K562 (cell line): Measurements from ENCODE around the gene KCNA10. TPM values are rescaled to one million over a fixed set of nuclear protein-coding genes. Genes with fewer than 3 reads are reported as not detected.

Experiments
- ATAC-seq: fragments of 200-7000 bp; cut with Tn5 transposase; 3 replicates; pipeline ENCODE4 v1.9.1; 2020; ENCODE audit warnings: moderate library complexity
- BruUV-seq: library from RNA; stranded (reverse); fragments of 400-500 nt; replicated peaks from 2 replicates; lab custom pipeline; 2021; lab: Mats Ljungman, UMichigan
- CTCF ChIA-PET: fragments of 300-600 bp; formaldehyde crosslinking; extraction: SDS; loops from one replicate; lab custom pipeline; 2021; ENCODE audit warnings: low intra/inter-chr PET ratio; lab: Yijun Ruan, JAX
- POLR2A ChIA-PET: fragments of 300-600, 350-650 bp; sonication (Branson Sonifier 250); formaldehyde crosslinking; extraction: SDS; loops from one replicate; lab custom pipeline; 2021; ENCODE audit warnings: antibody characterized with exemption, inconsistent platforms; lab: Yijun Ruan, JAX
- DNase-seq, 4 experiments: peaks; one replicate each; pipeline versions ENCODE4 v3.0.0 to v3.0.0-alpha.2; 2011 to 2018; ENCODE audit warnings: low spot score in 3 of 4, mixed read lengths in 3 of 4; ENCODE audit errors: extremely low read depth in 1 of 4
- FAIRE-seq: peaks from 2 replicates; lab custom pipeline; 2011; peaks lifted over from hg19 to GRCh38; lab: Jason Lieb, UNC
- H2AFZ ChIP-seq: 2 replicates; pipeline ENCODE4 v1.6.0; 2011; ENCODE audit warnings: low read depth, low read length, control low read depth, inconsistent platforms
- H3K27ac ChIP-seq: fragments of 200-600 bp; 3 replicates; pipeline ENCODE4 v1.8.0; 2011; ENCODE audit warnings: low read depth, mild to moderate bottlenecking, control low read depth, inconsistent platforms, low read length, moderate library complexity, mixed read lengths; ENCODE audit errors: extremely low read depth
- H3K27me3 ChIP-seq, 2 experiments: fragments of 300-600 bp in 1 of 2; 2 replicates in 1 of 2; 3 replicates in 1 of 2; pipeline versions ENCODE4 v1.6.0 to v1.8.0; 2011; ENCODE audit warnings: inconsistent platforms in 2 of 2, low read length in 2 of 2, mild to moderate bottlenecking in 1 of 2, mixed read lengths in 1 of 2, moderate library complexity in 1 of 2; ENCODE audit not compliant: control insufficient read depth in 2 of 2, insufficient read depth in 2 of 2
- H3K36me3 ChIP-seq: fragments of 300-600 bp; 3 replicates; pipeline ENCODE4 v1.8.0; 2011; ENCODE audit warnings: mild to moderate bottlenecking, low read length, inconsistent platforms; ENCODE audit not compliant: control insufficient read depth, insufficient read depth
- H3K4me1 ChIP-seq, 2 experiments: fragments of 200-600 bp in 1 of 2; replicated peaks in 1 of 2; 2 replicates in 1 of 2; 3 replicates in 1 of 2; pipeline versions ENCODE4 v1.5.1 to v1.8.0; 2011; ENCODE audit warnings: inconsistent platforms in 2 of 2, low read length in 2 of 2, mild to moderate bottlenecking in 1 of 2, mixed read lengths in 1 of 2, moderate library complexity in 1 of 2; ENCODE audit not compliant: control insufficient read depth in 2 of 2, insufficient read depth in 2 of 2
- H3K4me2 ChIP-seq: 2 replicates; pipeline ENCODE4 v1.6.1; 2011; ENCODE audit warnings: low read length, control low read depth, inconsistent platforms, mixed read lengths; ENCODE audit not compliant: insufficient read depth
- H3K4me3 ChIP-seq: fragments of 200-600 bp; sonication (generic), shearing (Covaris generic); 2 replicates; pipeline ENCODE4 v1.5.1; 2016; ENCODE audit warnings: control low read depth, inconsistent platforms
- H3K79me2 ChIP-seq: fragments of 200-600 bp; 3 replicates; pipeline ENCODE4 v1.8.0; 2011; ENCODE audit warnings: low read length, inconsistent platforms; ENCODE audit not compliant: control insufficient read depth, insufficient read depth
- H3K9ac ChIP-seq, 2 experiments: 2 replicates each; pipeline versions ENCODE4 v1.6.0 to v1.6.1; 2011; ENCODE audit warnings: low read depth in 2 of 2, low read length in 2 of 2, control low read depth in 1 of 2, inconsistent platforms in 1 of 2, mild to moderate bottlenecking in 1 of 2, mixed read lengths in 1 of 2; ENCODE audit not compliant: insufficient read depth in 1 of 2
- H3K9me1 ChIP-seq: one replicate; pipeline ENCODE4 v1.6.0; 2011; ENCODE audit warnings: inconsistent platforms, mild to moderate bottlenecking, low read length, moderate library complexity; ENCODE audit not compliant: control insufficient read depth, insufficient read depth
- H3K9me3 ChIP-seq: replicated peaks from 2 replicates; pipeline ENCODE4 v1.5.1; 2011; ENCODE audit warnings: low read depth, low read length, inconsistent platforms; ENCODE audit not compliant: control insufficient read depth, insufficient read depth
- H4K20me1 ChIP-seq: replicated peaks from 2 replicates; pipeline ENCODE4 v1.6.1; 2011; ENCODE audit warnings: low read length, inconsistent platforms, mixed read lengths; ENCODE audit not compliant: control insufficient read depth, insufficient read depth
- ADNP ChIP-seq: fragments of 200-800 bp; sonication (Bioruptor generic); IDR thresholded peaks from 2 replicates; pipeline ENCODE4 v1.6.1; 2016; ENCODE audit warnings: missing genetic modification characterization, missing compliant biosample characterization
- BCOR ChIP-seq: fragments of 450-650 bp; IDR thresholded peaks from 2 replicates; pipeline ENCODE4 v1.6.1; 2016
- CEBPG ChIP-seq, 3 experiments: fragments of 200-800 bp in 1 of 3; sonication (Bioruptor generic) in 1 of 3; sonication (generic) in 1 of 3; formaldehyde crosslinking in 1 of 3; IDR thresholded peaks in 2 of 3; conservative IDR thresholded peaks in 1 of 3; 2 replicates each; pipeline versions ENCODE4 v1.6.1 to v1.8.0; 2016 to 2022; ENCODE audit warnings: missing compliant biosample characterization in 2 of 3, missing genetic modification characterization in 2 of 3, mild to moderate bottlenecking in 1 of 3, missing genetic modification reagents in 1 of 3
- ETV1 ChIP-seq: fragments of 450-650 bp; conservative IDR thresholded peaks from 2 replicates; pipeline ENCODE4 v1.6.1; 2016; ENCODE audit warnings: missing genetic modification characterization, control low read depth, low read depth, missing compliant biosample characterization
- ETV6 ChIP-seq, 3 experiments: fragments of 150-350 bp in 1 of 3; sonication (generic) in 1 of 3; formaldehyde crosslinking in 1 of 3; IDR thresholded peaks; 2 replicates each; pipeline versions ENCODE4 v1.6.1 to v1.8.0; 2014 to 2022; ENCODE audit warnings: borderline replicate concordance in 2 of 3, low read depth in 2 of 3, antibody characterized with exemption in 1 of 3, low read length in 1 of 3, mild to moderate bottlenecking in 1 of 3, missing genetic modification reagents in 1 of 3
- FOXP1 ChIP-seq: sonication (generic); formaldehyde crosslinking; IDR thresholded peaks from 2 replicates; pipeline ENCODE4 v1.8.0; 2022; ENCODE audit warnings: mild to moderate bottlenecking, missing genetic modification reagents
- PPARD ChIP-seq: fragments of 250-450 bp; sonication (Bioruptor Pico); IDR thresholded peaks from 2 replicates; pipeline ENCODE4 v1.8.0; 2022; ENCODE audit warnings: inconsistent platforms, mild to moderate bottlenecking, moderate library complexity
- RFX5 ChIP-seq: IDR thresholded peaks from 2 replicates; pipeline ENCODE4 v1.6.1; 2011; ENCODE audit warnings: low read depth, mild to moderate bottlenecking, improper control_type of control experiment, low read length
- SAFB ChIP-seq: fragments of 200-400 bp; formaldehyde crosslinking; IDR thresholded peaks from 2 replicates; pipeline ENCODE4 v1.6.1; 2017; ENCODE audit warnings: low read depth, low read length, borderline replicate concordance
- STAT5B ChIP-seq: fragments of 250-450 bp; sonication (Bioruptor Pico); IDR thresholded peaks from 2 replicates; pipeline ENCODE4 v1.8.0; 2021; ENCODE audit warnings: mild to moderate bottlenecking, inconsistent platforms
- ZBTB7A ChIP-seq: IDR thresholded peaks from 2 replicates; pipeline ENCODE4 v1.6.1; 2011; ENCODE audit warnings: low read depth, mild to moderate bottlenecking, low read length, moderate library complexity, borderline replicate concordance; ENCODE audit not compliant: control insufficient read depth
- ZFX ChIP-seq: sonication (generic); formaldehyde crosslinking; IDR thresholded peaks from 2 replicates; pipeline ENCODE4 v1.8.0; 2022; ENCODE audit warnings: mild to moderate bottlenecking, missing genetic modification reagents, moderate library complexity
- ZNF133 ChIP-seq: fragments of 250-450 bp; sonication (Bioruptor Pico); IDR thresholded peaks from 2 replicates; pipeline ENCODE4 v1.4.0; 2020; ENCODE audit warnings: mild to moderate bottlenecking
- ZNF445 ChIP-seq: fragments of 250-450 bp; sonication (Bioruptor Pico); IDR thresholded peaks from 2 replicates; pipeline ENCODE4 v1.4.0; 2020; ENCODE audit warnings: low read depth, mild to moderate bottlenecking, moderate library complexity
- ZNF785 ChIP-seq: fragments of 250-450 bp; sonication (Bioruptor Pico); IDR thresholded peaks from 2 replicates; pipeline ENCODE4 v1.4.0; 2020; ENCODE audit warnings: mild to moderate bottlenecking
- WGBS: fragments of 100-300 bp; shearing (Covaris generic); methylation state at CpG from one replicate; pipeline ENCODE4 v1.1.6; 2016; ENCODE audit warnings: low coverage, mixed read lengths; ENCODE audit not compliant: insufficient coverage; ENCODE audit errors: missing lambda C conversion rate; 5-methylcytosine and 5-hydroxymethylcytosine counted together
- in situ Hi-C: fragments of 300-500 bp; cut with MboI; formaldehyde crosslinking; loops from 4 replicates; pipeline ENCODE4 v1.15.0; 2018; ENCODE audit warnings: inconsistent platforms, mixed read lengths
- intact Hi-C: fragments of 100-400 bp; cut with micrococcal nuclease; formaldehyde crosslinking; loops from 2 replicates; pipeline ENCODE4 v1.14.2; 2022
- polyA plus RNA-seq, 8 experiments: library from polyadenylated mRNA; depleted of rRNA in 4 of 8; stranded (reverse) in 5 of 8; unstranded in 3 of 8; fragments of >200 nt; fragmentation: Nextera tagmentation in 2 of 8; fragmentation: Illumina TruSeq in 1 of 8; extraction: Ambion mirVana in 2 of 8; extraction: Trizol in 1 of 8; gene quantifications; 2 replicates each; pipeline versions ENCODE4 v1.2.1 to v1.2.3, GENCODE V29; 2011 to 2014; ENCODE audit warnings: inconsistent platforms in 1 of 8, missing spikeins in 1 of 8
- total RNA-seq, 7 experiments: library from RNA; depleted of rRNA in 6 of 7; stranded (reverse); fragments of >200 nt in 6 of 7; fragmentation: Illumina TruSeq in 2 of 7; extraction: Trizol in 2 of 7; gene quantifications; 2 replicates each; pipeline versions ENCODE4 v1.2.1 to v1.2.3, GENCODE V29; 2011 to 2021; ENCODE audit warnings: low replicate concordance in 1 of 7
- TF ChIP-seq, protein P1 (sequence below): IDR thresholded peaks from 2 replicates; pipeline ENCODE4 v1.6.1; 2014; ENCODE audit warnings: antibody characterized with exemption
- TF ChIP-seq, protein P2 (sequence below): fragments of 450-650 bp; formaldehyde crosslinking; IDR thresholded peaks from 2 replicates; pipeline ENCODE4 v1.4.0; 2020; ENCODE audit warnings: mild to moderate bottlenecking, mixed read lengths
- TF ChIP-seq, protein P3 (sequence below): fragments of 250-450 bp; sonication (Bioruptor Pico); IDR thresholded peaks from 2 replicates; pipeline ENCODE4 v1.8.0; 2021; ENCODE audit warnings: borderline replicate concordance, mild to moderate bottlenecking, moderate library complexity; ENCODE audit not compliant: poor library complexity, severe bottlenecking

Gene KCNA10
- total and polyA plus RNA-seq, 9 of the 15 experiments (the other 6 are each of a cell fraction or from before 2014, with no cell fraction given) = not detected

DNA sequence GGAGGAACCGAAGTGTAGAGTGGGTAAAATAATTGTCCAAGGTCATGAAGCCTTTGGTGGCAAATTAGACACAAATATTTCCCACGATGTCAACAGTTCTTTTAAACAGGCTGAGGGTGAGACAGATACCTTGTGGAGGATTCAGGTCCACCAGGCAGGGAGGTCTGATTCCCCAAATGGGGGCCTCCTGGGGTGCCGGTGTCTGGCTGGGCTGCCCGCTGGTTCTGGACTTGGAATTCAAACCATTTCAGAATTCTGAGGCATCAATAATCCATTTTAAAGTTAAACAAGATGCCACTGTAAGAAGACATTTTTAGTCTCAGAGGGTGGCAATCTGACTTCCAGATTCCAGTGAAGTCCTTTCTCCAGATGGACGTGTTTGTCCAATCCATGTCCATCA is 15.5 kb downstream of the KCNA10 start:
- H3K4me2 ChIP-seq = no peak overlapping the region
- H3K9me3 ChIP-seq = no peaks in the 10 kb centered on the region
- POLR2A ChIA-PET = interaction anchor here (0.6 to 1.1 kb wide), 2 partner anchors 10 to 1322 kb away, joined by 3 to 4 read pairs; no protein-coding TSS in a partner anchor
- H3K9me1 ChIP-seq = no peaks in the 10 kb centered on the region
- TF ChIP-seq FOXP1 (CRISPR knock-in tag) (no peak), PPARD (no peak), SAFB (no peak), ZBTB7A (no peak), ETV6 (IDR thresholded peaks at IDR 0.05; ENCODE audit: borderline replicate concordance in 1 of 2, low read depth in 2 of 2, low read length in 1 of 2) (no peak), ETV6 (CRISPR knock-in tag; IDR thresholded peaks at IDR 0.05; ENCODE audit: borderline replicate concordance) (no peak), ZNF785 (CRISPR knock-in tag) (no peak), ZNF445 (CRISPR knock-in tag) (no peak), ZNF133 (CRISPR knock-in tag) (no peak), ETV1 (tag) (no peak), ZFX (no peak), ADNP (tag) (no peak), BCOR (no peak), CEBPG (CRISPR knock-in tag; IDR thresholded peaks at IDR 0.05) (no peak), CEBPG (tag; conservative IDR thresholded peaks at IDR 0.05 in 1 of 2, IDR thresholded peaks at IDR 0.05 in 1 of 2) (no peak), STAT5B (CRISPR knock-in tag) (no peak), RFX5 (no peak)
- TF ChIP-seq, protein P1, sequence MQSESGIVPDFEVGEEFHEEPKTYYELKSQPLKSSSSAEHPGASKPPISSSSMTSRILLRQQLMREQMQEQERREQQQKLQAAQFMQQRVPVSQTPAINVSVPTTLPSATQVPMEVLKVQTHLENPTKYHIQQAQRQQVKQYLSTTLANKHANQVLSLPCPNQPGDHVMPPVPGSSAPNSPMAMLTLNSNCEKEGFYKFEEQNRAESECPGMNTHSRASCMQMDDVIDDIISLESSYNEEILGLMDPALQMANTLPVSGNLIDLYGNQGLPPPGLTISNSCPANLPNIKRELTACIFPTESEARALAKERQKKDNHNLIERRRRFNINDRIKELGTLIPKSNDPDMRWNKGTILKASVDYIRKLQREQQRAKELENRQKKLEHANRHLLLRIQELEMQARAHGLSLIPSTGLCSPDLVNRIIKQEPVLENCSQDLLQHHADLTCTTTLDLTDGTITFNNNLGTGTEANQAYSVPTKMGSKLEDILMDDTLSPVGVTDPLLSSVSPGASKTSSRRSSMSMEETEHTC = no peak
- TF ChIP-seq, protein P2, sequence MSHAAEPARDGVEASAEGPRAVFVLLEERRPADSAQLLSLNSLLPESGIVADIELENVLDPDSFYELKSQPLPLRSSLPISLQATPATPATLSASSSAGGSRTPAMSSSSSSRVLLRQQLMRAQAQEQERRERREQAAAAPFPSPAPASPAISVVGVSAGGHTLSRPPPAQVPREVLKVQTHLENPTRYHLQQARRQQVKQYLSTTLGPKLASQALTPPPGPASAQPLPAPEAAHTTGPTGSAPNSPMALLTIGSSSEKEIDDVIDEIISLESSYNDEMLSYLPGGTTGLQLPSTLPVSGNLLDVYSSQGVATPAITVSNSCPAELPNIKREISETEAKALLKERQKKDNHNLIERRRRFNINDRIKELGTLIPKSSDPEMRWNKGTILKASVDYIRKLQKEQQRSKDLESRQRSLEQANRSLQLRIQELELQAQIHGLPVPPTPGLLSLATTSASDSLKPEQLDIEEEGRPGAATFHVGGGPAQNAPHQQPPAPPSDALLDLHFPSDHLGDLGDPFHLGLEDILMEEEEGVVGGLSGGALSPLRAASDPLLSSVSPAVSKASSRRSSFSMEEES (CRISPR knock-in tag) = no peak
- TF ChIP-seq, protein P3, sequence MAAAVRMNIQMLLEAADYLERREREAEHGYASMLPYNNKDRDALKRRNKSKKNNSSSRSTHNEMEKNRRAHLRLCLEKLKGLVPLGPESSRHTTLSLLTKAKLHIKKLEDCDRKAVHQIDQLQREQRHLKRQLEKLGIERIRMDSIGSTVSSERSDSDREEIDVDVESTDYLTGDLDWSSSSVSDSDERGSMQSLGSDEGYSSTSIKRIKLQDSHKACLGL (CRISPR knock-in tag) = no peak
- intact Hi-C loops (no loop called here), in situ Hi-C loops (no loop called here)
- no peak overlapping the region for H3K4me3 ChIP-seq
- no peak overlapping the region for H3K27ac ChIP-seq
- ATAC-seq = no peak
- H3K36me3 ChIP-seq = no peaks in the 10 kb centered on the region
- no peak for DNase-seq
- no peak overlapping the region for H3K9ac ChIP-seq
- no peak for FAIRE-seq
- CTCF ChIA-PET = no interaction called here
- no peaks in the 10 kb centered on the region; the same call in none of the 2 replicates for H4K20me1 ChIP-seq
- BruUV-seq = no TSS peak
- no peaks in the 10 kb centered on the region for H3K79me2 ChIP-seq
- peaks cover 36 to 76% of the 10 kb centered on the region in 2 experiments; a peak in 4 of 5 replicates for H3K27me3 ChIP-seq
- no peaks in the 10 kb centered on the region for H3K4me1 ChIP-seq
- WGBS = 1% methylated on average over 5 of the region's 5 CpGs
- no peak overlapping the region for H2AFZ ChIP-seq
